Liver (tissue), 3 donors: Measurements from ENCODE around the gene PKD1.

Experiments used
- GABPA ChIP-seq, 2 donors: IDR thresholded peaks in 1 of 2; conservative IDR thresholded peaks in 1 of 2; 2 replicates each; pipeline ENCODE4 v1.6.1; 2016; ENCODE audit warnings: antibody characterized with exemption in 2 of 2, mild to moderate bottlenecking in 1 of 2, moderate library complexity in 1 of 2
- RAD21 ChIP-seq, 2 donors: IDR thresholded peaks; 2 replicates each; pipeline ENCODE4 v1.6.1; 2016; ENCODE audit warnings: antibody characterized with exemption in 2 of 2, mild to moderate bottlenecking in 2 of 2
- RXRA ChIP-seq, 2 donors: IDR thresholded peaks; 2 replicates each; pipeline ENCODE4 v1.6.1; 2017 to 2018; ENCODE audit warnings: antibody characterized with exemption in 2 of 2, mild to moderate bottlenecking in 1 of 2
- TF ChIP-seq, protein P1 (sequence below): fragments of 150-350 bp; IDR thresholded peaks from 2 replicates; pipeline ENCODE4 v1.5.1; 2017; ENCODE audit warnings: improper control_type of control experiment, low read depth, low read length; ENCODE audit not compliant: missing input control
- TF ChIP-seq, protein P2 (sequence below): IDR thresholded peaks from 2 replicates; pipeline ENCODE4 v1.6.1; 2016; ENCODE audit warnings: antibody characterized with exemption
- TF ChIP-seq, protein P3 (sequence below): IDR thresholded peaks from 2 replicates; pipeline ENCODE4 v1.6.1; 2016; ENCODE audit warnings: antibody characterized with exemption
- donor health status: healthy.
- donor health status: healthy.

DNA sequence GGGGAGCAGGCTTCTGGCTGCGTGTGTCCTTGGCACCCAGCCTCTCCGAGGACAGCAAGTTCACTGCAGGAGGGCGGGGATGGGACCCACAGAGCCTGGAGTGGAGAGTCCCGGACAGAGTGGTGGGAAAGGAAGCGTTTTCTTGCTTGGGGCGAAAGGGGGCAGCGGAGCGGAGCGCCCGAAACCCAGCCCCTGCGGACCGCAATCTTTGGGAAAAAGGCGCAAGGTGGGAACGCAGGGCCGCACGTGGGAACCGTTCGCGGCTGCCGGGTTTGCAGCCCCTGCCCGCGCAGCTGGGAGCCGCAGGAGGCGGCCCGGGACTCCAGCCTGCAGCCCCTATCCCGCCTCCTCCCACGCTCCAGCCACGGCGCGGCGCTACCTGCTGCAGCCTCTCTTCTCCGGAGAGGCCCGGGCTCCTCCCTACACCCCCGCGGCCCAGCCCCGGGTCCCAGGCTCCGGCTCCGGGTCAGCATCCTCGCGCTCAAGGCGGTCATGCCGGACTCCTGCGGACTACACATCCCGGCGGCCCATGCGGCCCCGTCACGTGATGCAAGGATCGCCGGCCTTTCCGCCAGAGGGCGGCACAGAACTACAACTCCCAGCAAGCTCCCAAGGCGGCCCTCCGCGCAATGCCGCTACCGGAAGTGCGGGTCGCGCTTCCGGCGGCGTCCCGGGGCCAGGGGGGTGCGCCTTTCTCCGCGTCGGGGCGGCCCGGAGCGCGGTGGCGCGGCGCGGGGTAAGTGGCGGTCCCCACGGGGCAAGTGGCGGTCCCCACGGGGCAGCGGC is 88.2 kb downstream of the PKD1 start, which contains the start of the genes NTHL1 and TSC2:
- TF ChIP-seq RAD21 (IDR thresholded peaks at IDR 0.05) (peak in 1 of 2 donors; percentile 23), RXRA (IDR thresholded peaks at IDR 0.05) (peak; percentile 59 to 70), GABPA (IDR thresholded peaks at IDR 0.05 in 1 of 2, conservative IDR thresholded peaks at IDR 0.05 in 1 of 2) (peak; percentile 81 to 94)
- TF ChIP-seq, protein P1, sequence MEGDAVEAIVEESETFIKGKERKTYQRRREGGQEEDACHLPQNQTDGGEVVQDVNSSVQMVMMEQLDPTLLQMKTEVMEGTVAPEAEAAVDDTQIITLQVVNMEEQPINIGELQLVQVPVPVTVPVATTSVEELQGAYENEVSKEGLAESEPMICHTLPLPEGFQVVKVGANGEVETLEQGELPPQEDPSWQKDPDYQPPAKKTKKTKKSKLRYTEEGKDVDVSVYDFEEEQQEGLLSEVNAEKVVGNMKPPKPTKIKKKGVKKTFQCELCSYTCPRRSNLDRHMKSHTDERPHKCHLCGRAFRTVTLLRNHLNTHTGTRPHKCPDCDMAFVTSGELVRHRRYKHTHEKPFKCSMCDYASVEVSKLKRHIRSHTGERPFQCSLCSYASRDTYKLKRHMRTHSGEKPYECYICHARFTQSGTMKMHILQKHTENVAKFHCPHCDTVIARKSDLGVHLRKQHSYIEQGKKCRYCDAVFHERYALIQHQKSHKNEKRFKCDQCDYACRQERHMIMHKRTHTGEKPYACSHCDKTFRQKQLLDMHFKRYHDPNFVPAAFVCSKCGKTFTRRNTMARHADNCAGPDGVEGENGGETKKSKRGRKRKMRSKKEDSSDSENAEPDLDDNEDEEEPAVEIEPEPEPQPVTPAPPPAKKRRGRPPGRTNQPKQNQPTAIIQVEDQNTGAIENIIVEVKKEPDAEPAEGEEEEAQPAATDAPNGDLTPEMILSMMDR = peak; percentile 23
- TF ChIP-seq, protein P2, sequence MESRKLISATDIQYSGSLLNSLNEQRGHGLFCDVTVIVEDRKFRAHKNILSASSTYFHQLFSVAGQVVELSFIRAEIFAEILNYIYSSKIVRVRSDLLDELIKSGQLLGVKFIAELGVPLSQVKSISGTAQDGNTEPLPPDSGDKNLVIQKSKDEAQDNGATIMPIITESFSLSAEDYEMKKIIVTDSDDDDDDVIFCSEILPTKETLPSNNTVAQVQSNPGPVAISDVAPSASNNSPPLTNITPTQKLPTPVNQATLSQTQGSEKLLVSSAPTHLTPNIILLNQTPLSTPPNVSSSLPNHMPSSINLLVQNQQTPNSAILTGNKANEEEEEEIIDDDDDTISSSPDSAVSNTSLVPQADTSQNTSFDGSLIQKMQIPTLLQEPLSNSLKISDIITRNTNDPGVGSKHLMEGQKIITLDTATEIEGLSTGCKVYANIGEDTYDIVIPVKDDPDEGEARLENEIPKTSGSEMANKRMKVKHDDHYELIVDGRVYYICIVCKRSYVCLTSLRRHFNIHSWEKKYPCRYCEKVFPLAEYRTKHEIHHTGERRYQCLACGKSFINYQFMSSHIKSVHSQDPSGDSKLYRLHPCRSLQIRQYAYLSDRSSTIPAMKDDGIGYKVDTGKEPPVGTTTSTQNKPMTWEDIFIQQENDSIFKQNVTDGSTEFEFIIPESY = no peak
- TF ChIP-seq, protein P3, sequence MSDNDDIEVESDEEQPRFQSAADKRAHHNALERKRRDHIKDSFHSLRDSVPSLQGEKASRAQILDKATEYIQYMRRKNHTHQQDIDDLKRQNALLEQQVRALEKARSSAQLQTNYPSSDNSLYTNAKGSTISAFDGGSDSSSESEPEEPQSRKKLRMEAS = no peak
